ENCODE data around the gene DIABLO. TPM values are rescaled to one million over a fixed set of nuclear protein-coding genes. Genes with fewer than 3 reads are reported as not detected.

Gene DIABLO
- total and polyA plus RNA-seq, 9 of the 15 experiments (the other 6 are each of a cell fraction or from before 2014, with no cell fraction given) = 37.3 to 101 (median 80.1) TPM

GRCh38 chr12:122226366-122227125, 694 bp upstream of the DIABLO start (continued):
- no peak for TF ChIP-seq ZNF518B (CRISPR knock-in tag; IDR thresholded peaks at IDR 0.05)
- 0 out of 6 replicates have a peak, but pooled peaks of 2 of the 3 experiments have one; percentile 6 to 17 for TF ChIP-seq ZBTB11 (CRISPR knock-in tag; IDR thresholded peaks at IDR 0.05)
- peak; percentile 75 for TF ChIP-seq USF1 (CRISPR knock-in tag; IDR thresholded peaks at IDR 0.05)
- TF ChIP-seq AFF4 (CRISPR knock-in tag; IDR thresholded peaks at IDR 0.05) = peak; percentile 76; the same call in 1 of the 2 replicates
- TF ChIP-seq HDAC2 (IDR thresholded peaks at IDR 0.05) = no peak
- no peak for TF ChIP-seq PHF21A (IDR thresholded peaks at IDR 0.05; ENCODE audit: borderline replicate concordance, low read depth)
- no peak for TF ChIP-seq ZNF436 (CRISPR knock-in tag; IDR thresholded peaks at IDR 0.05)
- TF ChIP-seq HDAC8 (tag; IDR thresholded peaks at IDR 0.05) = 0 out of 2 replicates have a peak, but pooled peaks have one; percentile 23
